ENCODE data around the gene FOXP1.
A peak's percentile ranks its signal among the peaks of the same experiment; 100 is the strongest.

Gene FOXP1

GRCh38 chr3:71189480-71189879 is 394.0 kb downstream of the FOXP1 start:
- no peak for TF ChIP-seq CTCF (conservative IDR thresholded peaks at IDR 0.05; ENCODE audit: control insufficient read depth, insufficient read depth, low read depth, low read length)
- DNase-seq (ENCODE audit: low read depth): peak; percentile 45
- no peak overlapping the region for H3K4me3 ChIP-seq (ENCODE audit: control insufficient read depth, low read depth, low read length)

- DNase-seq (ENCODE audit: low read depth): no peak
- H3K4me3 ChIP-seq (ENCODE audit: control insufficient read depth, low read depth, low read length): no peak overlapping the region
- no peak for TF ChIP-seq CTCF (conservative IDR thresholded peaks at IDR 0.05; ENCODE audit: control insufficient read depth, insufficient read depth, low read depth, low read length)
These were observed 395.8 kb downstream of the FOXP1 start for GRCh38 chr3:71187715-71188114.

GRCh38 chr3:71186801-71187200 is 396.7 kb downstream of the FOXP1 start:
- TF ChIP-seq CTCF (conservative IDR thresholded peaks at IDR 0.05; ENCODE audit: control insufficient read depth, insufficient read depth, low read depth, low read length): no peak
- H3K4me3 ChIP-seq (ENCODE audit: control insufficient read depth, low read depth, low read length): no peak overlapping the region
- no peak for DNase-seq (ENCODE audit: low read depth)

- no peak overlapping the region for H3K4me3 ChIP-seq (ENCODE audit: control insufficient read depth, low read depth, low read length)
- DNase-seq (ENCODE audit: low read depth): peak; percentile 57
- TF ChIP-seq CTCF (conservative IDR thresholded peaks at IDR 0.05; ENCODE audit: control insufficient read depth, insufficient read depth, low read depth, low read length): no peak
These were observed 397.6 kb downstream of the FOXP1 start for GRCh38 chr3:71185733-71186455.

- no peak overlapping the region for H3K4me3 ChIP-seq (ENCODE audit: control insufficient read depth, low read depth, low read length)
- no peak for TF ChIP-seq CTCF (conservative IDR thresholded peaks at IDR 0.05; ENCODE audit: control insufficient read depth, insufficient read depth, low read depth, low read length)
- no peak for DNase-seq (ENCODE audit: low read depth)
These were observed 399.3 kb downstream of the FOXP1 start for GRCh38 chr3:71184252-71184651.

- no peak for DNase-seq (ENCODE audit: low read depth)
- TF ChIP-seq CTCF (conservative IDR thresholded peaks at IDR 0.05; ENCODE audit: control insufficient read depth, insufficient read depth, low read depth, low read length): no peak
- no peak overlapping the region for H3K4me3 ChIP-seq (ENCODE audit: control insufficient read depth, low read depth, low read length)
These were observed 400.0 kb downstream of the FOXP1 start for GRCh38 chr3:71183549-71183948.
